ENCODE results near the gene TUBB.
"Not testable (repeated sequence)": the region's sequence is repeated elsewhere in the genome, so short reads cannot be mapped to it uniquely, and the experiment has no call there.

TUBB gene

GRCh38 chr6:30719356-30719755 is 796 bp upstream of the TUBB start:
- no peak for DNase-seq

GRCh38 chr6:30720738-30721197 is 616 bp downstream of the TUBB start:
- peak; percentile 66 for DNase-seq

GRCh38 chr6:30721198-30722024 is 1.3 kb downstream of the TUBB start:
- DNase-seq, result peak; percentile 97

GRCh38 chr6:30722025-30722279 is 1.8 kb downstream of the TUBB start:
- peak; percentile 89 for DNase-seq

- DNase-seq, result peak; percentile 77
Observed at GRCh38 chr6:30722280-30723112, 2.3 kb downstream of the TUBB start.

- not testable (repeated sequence) for DNase-seq
Observed at GRCh38 chr6:30723159-30723842, 3.1 kb downstream of the TUBB start.

GRCh38 chr6:30723843-30724741 is 3.9 kb downstream of the TUBB start:
- DNase-seq, result not testable (repeated sequence)

- DNase-seq, result peak; percentile 60
Observed at GRCh38 chr6:30724906-30725667, 4.9 kb downstream of the TUBB start.

GRCh38 chr6:30725713-30726505 is 5.8 kb downstream of the TUBB start:
- DNase-seq, result no peak

- no peak for DNase-seq
Observed at GRCh38 chr6:30726506-30727413, 6.6 kb downstream of the TUBB start.

GRCh38 chr6:30727920-30728553 is 7.9 kb downstream of the TUBB start:
- no peak for DNase-seq

GRCh38 chr6:30730601-30731435 is 10.7 kb downstream of the TUBB start:
- DNase-seq, result peak; percentile 53

GRCh38 chr6:30732237-30732943 is 12.2 kb downstream of the TUBB start:
- no peak for DNase-seq

- peak; percentile 63 for DNase-seq
Observed at GRCh38 chr6:30735668-30736314, 15.6 kb downstream of the TUBB start.

- no peak for DNase-seq
Observed at GRCh38 chr6:30738532-30738931, 18.4 kb downstream of the TUBB start.

GRCh38 chr6:30740540-30740870 is 20.4 kb downstream of the TUBB start:
- DNase-seq, result no peak
